GM21723 (cell line): ENCODE results near the gene TXNL1.
"Not testable (repeated sequence)": the region's sequence is repeated elsewhere in the genome, so short reads cannot be mapped to it uniquely, and the experiment has no call there.

Experiments
- ATAC-seq: cut with Tn5 transposase; IDR thresholded peaks from one replicate; pipeline ENCODE4 v1.9.1; 2021; ENCODE audit warnings: mild to moderate bottlenecking, moderate library complexity; ENCODE audit not compliant: unreplicated experiment

Gene TXNL1

GRCh38 chr18:56638232-56639103, at the start of gene TXNL1:
Gene TXNL1 (minus strand): TSS chr18:56638592. CDS start chr18:56638440, 152 bp downstream.
- peak; percentile 94 for ATAC-seq

GRCh38 chr18:56684277-56684676, 45.9 kb upstream of the TXNL1 start:
- no peak for ATAC-seq

- no peak for ATAC-seq
Measured at GRCh38 chr18:56678836-56679565, 40.6 kb upstream of the TXNL1 start.

GRCh38 chr18:56676639-56677038, 38.2 kb upstream of the TXNL1 start:
- no peak for ATAC-seq

- ATAC-seq: no peak
Measured at GRCh38 chr18:56672981-56673380, 34.6 kb upstream of the TXNL1 start.

GRCh38 chr18:56672391-56672790, 34.0 kb upstream of the TXNL1 start:
- ATAC-seq: no peak

GRCh38 chr18:56662902-56663301, 24.5 kb upstream of the TXNL1 start:
- no peak for ATAC-seq

GRCh38 chr18:56662502-56662901, 24.1 kb upstream of the TXNL1 start:
- ATAC-seq: no peak

GRCh38 chr18:56662063-56662408, 23.6 kb upstream of the TXNL1 start:
- no peak for ATAC-seq

- ATAC-seq: no peak
Measured at GRCh38 chr18:56661360-56662062, 23.1 kb upstream of the TXNL1 start.

- no peak for ATAC-seq
Measured at GRCh38 chr18:56660655-56661054, 22.3 kb upstream of the TXNL1 start.

- no peak for ATAC-seq
Measured at GRCh38 chr18:56659111-56659510, 20.7 kb upstream of the TXNL1 start.

GRCh38 chr18:56658261-56658660, 19.9 kb upstream of the TXNL1 start:
- no peak for ATAC-seq

- not testable (repeated sequence) for ATAC-seq
Measured at GRCh38 chr18:56654280-56654679, 15.9 kb upstream of the TXNL1 start.

GRCh38 chr18:56652802-56653201, 14.4 kb upstream of the TXNL1 start:
- no peak for ATAC-seq

GRCh38 chr18:56651771-56652092, 13.3 kb upstream of the TXNL1 start:
- no peak for ATAC-seq

- ATAC-seq: peak; percentile 94
Measured at GRCh38 chr18:56650944-56651770, 12.8 kb upstream of the TXNL1 start, which contains the start of gene WDR7. Gene WDR7 (plus strand): TSS chr18:56651359. CDS start chr18:56672516, 21,157 bp downstream.

GRCh38 chr18:56649996-56650395, 11.6 kb upstream of the TXNL1 start:
- no peak for ATAC-seq

- no peak for ATAC-seq
Measured at GRCh38 chr18:56647951-56648893, 9.8 kb upstream of the TXNL1 start.

- ATAC-seq: no peak
Measured at GRCh38 chr18:56647071-56647470, 8.7 kb upstream of the TXNL1 start.
